Muscle layer of duodenum (tissue), 2 donors: ENCODE measurements around the gene SDR9C7.
"Not testable (repeated sequence)": the region's sequence is repeated elsewhere in the genome, so short reads cannot be mapped to it uniquely, and the experiment has no call there.

Experiments
- H3K27ac ChIP-seq: one replicate; pipeline ENCODE4 v1.7.0; 2013; ENCODE audit warnings: mild to moderate bottlenecking, low read length
- H3K27me3 ChIP-seq: one replicate; pipeline ENCODE4 v1.7.0; 2013; ENCODE audit warnings: low read depth, mild to moderate bottlenecking, control low read depth, low read length
- H3K36me3 ChIP-seq, 2 donors: one replicate each; pipeline ENCODE4 v1.7.0; 2013; ENCODE audit warnings: low read length in 2 of 2, control low read depth in 1 of 2, mild to moderate bottlenecking in 1 of 2; ENCODE audit not compliant: insufficient read depth in 2 of 2, control insufficient read depth in 1 of 2
- H3K4me1 ChIP-seq, 2 donors: one replicate each; pipeline ENCODE4 v1.7.0; 2013; ENCODE audit warnings: low read length in 2 of 2, mild to moderate bottlenecking in 2 of 2, control low read depth in 1 of 2, moderate library complexity in 1 of 2; ENCODE audit not compliant: insufficient read depth in 2 of 2, control insufficient read depth in 1 of 2
- H3K4me3 ChIP-seq, 2 donors: one replicate each; pipeline ENCODE4 v1.7.0; 2013; ENCODE audit warnings: low read length in 2 of 2, low read depth in 1 of 2, mild to moderate bottlenecking in 1 of 2
- H3K9me3 ChIP-seq, 2 donors: one replicate each; pipeline ENCODE4 v1.7.0; 2013; ENCODE audit warnings: low read length in 2 of 2, control low read depth in 1 of 2, mild to moderate bottlenecking in 1 of 2; ENCODE audit not compliant: control insufficient read depth in 1 of 2
- donor health status: healthy.

Gene SDR9C7

DNA sequence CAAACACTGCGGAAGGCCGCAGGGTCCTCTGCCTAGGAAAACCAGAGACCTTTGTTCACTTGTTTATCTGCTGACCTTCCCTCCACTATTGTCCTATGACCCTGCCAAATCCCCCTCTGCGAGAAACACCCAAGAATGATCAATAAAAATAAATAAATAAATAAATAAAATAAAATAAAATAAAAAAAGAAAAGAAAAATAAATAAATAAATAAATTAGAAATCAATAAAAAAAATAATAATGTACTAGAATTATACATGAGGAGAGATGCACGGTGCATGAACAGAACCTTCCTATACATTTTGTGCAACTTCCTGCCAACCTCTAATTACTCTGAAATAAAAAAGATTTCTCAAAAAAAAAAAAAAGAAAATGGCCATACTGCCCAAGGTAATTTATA, 30.9 kb upstream of the SDR9C7 start:
- H3K4me3 ChIP-seq, H3K27ac ChIP-seq, H3K4me1 ChIP-seq, H3K36me3 ChIP-seq, H3K9me3 ChIP-seq, H3K27me3 ChIP-seq: not testable (repeated sequence)

DNA sequence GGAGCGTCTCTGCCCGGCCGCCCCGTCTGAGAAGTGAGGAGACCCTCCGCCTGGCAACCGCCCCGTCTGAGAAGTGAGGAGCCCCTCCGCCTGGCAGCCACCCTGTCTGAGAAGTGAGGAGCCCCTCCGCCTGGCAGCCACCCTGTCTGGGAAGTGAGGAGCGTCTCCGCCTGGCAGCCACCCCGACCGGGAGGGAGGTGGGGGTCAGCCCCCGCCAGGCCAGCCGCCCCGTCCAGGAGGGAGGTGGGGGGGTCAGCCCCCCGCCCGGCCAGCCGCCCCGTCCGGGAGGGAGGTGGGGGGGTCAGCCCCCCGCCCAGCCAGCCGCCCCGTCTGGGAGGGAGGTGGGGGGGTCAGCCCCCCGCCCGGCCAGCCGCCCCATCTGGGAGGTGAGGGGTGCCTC, 29.3 kb upstream of the SDR9C7 start:
- not testable (repeated sequence) for H3K27ac ChIP-seq, H3K27me3 ChIP-seq, H3K9me3 ChIP-seq, H3K36me3 ChIP-seq, H3K4me1 ChIP-seq, H3K4me3 ChIP-seq

DNA sequence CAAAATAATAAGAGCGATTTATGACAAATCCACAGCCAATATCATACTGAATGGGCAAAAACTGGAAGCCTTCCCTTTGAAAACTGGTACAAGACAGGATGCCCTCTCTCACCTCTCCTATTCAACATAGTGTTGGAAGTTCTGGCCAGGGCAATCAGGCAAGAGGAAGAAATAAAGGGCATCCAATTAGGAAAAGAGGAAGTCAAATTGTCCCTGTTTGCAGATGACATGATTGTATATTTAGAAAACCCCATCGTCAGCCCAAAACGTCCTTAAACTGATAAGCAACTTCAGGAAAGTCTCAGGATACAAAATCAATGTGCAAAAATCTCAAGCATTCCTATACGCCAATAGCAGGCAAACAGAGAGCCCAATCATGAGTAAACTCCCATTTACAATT, 28.0 kb upstream of the SDR9C7 start:
- H3K36me3 ChIP-seq, H3K27ac ChIP-seq, H3K4me1 ChIP-seq, H3K27me3 ChIP-seq, H3K4me3 ChIP-seq: not testable (repeated sequence)
- peaks cover 0 to 10% of the 10 kb centered on the region in 2 donors for H3K9me3 ChIP-seq

DNA sequence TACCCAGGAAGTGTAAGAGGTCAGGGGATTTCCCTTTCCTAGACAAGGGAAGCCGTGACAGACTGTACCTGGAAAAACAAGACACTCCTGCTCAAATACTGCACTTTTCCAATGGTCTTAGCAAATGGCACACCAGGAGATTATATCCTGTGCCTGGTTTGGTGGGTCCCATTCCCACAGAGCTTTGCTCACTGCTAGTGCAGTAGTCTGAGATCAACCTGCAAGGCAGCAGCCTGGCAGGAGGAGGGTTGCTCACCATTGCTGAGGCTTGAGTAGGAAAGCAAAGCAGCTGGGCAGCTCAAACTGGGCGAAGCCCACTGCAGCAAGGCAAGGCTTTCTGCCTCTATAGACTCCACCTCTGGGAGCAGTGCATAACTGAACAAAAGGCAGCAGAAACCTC, 24.2 kb upstream of the SDR9C7 start:
- Histone ChIP-seq H3K27ac (no peak overlapping the region), H3K4me1 (no peaks in the 10 kb centered on the region), H3K4me3 (no peak overlapping the region), H3K27me3 (no peaks in the 10 kb centered on the region), H3K36me3 (no peaks in the 10 kb centered on the region), H3K9me3 (peaks cover 0 to 10% of the 10 kb centered on the region in 2 donors)

DNA sequence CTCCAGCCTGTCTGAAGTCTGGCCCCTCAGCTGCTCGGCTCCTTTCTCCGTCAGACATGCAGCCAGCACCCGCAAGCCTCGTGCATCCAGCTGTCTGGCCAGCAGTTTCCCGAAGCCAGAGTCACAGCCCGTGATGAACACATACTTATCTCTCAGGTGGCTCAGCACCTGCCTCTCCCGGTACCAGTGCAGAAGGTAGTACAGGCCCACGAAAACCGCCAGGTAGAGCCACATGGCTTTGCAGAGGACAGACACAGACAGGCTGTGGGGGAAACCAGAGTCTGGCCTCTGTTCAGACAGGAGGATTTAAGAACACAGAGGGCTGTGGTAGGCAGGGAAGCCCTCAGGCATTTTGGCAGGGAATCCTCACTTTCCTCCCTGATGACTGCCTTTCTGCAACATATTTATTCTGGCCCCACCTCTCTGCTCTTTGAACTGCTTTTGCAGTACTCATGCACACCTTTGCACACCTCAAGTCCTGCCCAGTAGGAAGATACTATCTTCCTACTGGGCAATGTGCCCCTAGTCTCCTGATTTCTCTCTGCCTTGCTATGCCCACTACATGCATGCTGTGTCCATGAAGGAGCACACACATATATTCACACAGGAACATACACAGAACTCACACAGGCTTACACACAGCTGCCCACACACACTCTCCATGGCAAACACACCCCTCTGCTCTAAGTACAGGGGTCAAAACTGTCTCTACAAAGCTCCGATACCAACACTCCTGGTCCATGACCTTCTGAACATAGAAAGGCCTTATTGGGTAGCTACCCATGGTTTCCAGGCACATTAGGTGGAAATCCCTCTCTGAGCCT, 23.2 kb upstream of the SDR9C7 start, which contains the start of gene RDH16:
RDH16 (minus strand) TSS at position 380 of the 824 bp plus-strand sequence; CDS start at position 234, 146 bp downstream.
- peaks cover 0 to 10% of the 10 kb centered on the region in 2 donors for H3K9me3 ChIP-seq
- H3K27ac ChIP-seq: no peak within 1 kb of the TSS
- H3K27me3 ChIP-seq: no peaks in the 10 kb centered on the region
- no peaks in the 10 kb centered on the region for H3K36me3 ChIP-seq
- no peaks in the 10 kb centered on the region for H3K4me1 ChIP-seq
- no peak within 1 kb of the TSS for H3K4me3 ChIP-seq

GRCh38 chr12:56955631-56956256, 21.5 kb upstream of the SDR9C7 start:
- H3K4me1 ChIP-seq: no peaks in the 10 kb centered on the region
- no peak overlapping the region for H3K4me3 ChIP-seq
- H3K27ac ChIP-seq: no peak overlapping the region
- no peaks in the 10 kb centered on the region for H3K27me3 ChIP-seq
- no peaks in the 10 kb centered on the region for H3K36me3 ChIP-seq
- H3K9me3 ChIP-seq: peaks cover 0 to 10% of the 10 kb centered on the region in 2 donors

GRCh38 chr12:56954958-56955355, 20.7 kb upstream of the SDR9C7 start:
- Histone ChIP-seq H3K27me3 (no peaks in the 10 kb centered on the region), H3K9me3 (peaks cover 0 to 10% of the 10 kb centered on the region in 2 donors), H3K27ac (no peak overlapping the region), H3K4me1 (no peaks in the 10 kb centered on the region), H3K36me3 (no peaks in the 10 kb centered on the region), H3K4me3 (no peak overlapping the region)

GRCh38 chr12:56954057-56954957, 20.1 kb upstream of the SDR9C7 start:
- no peaks in the 10 kb centered on the region for H3K4me1 ChIP-seq
- H3K27me3 ChIP-seq: no peaks in the 10 kb centered on the region
- H3K4me3 ChIP-seq: no peak overlapping the region
- peaks cover 0 to 10% of the 10 kb centered on the region in 2 donors for H3K9me3 ChIP-seq
- H3K27ac ChIP-seq: no peak overlapping the region
- H3K36me3 ChIP-seq: no peaks in the 10 kb centered on the region

- H3K9me3 ChIP-seq: peaks cover 0 to 6% of the 10 kb centered on the region in 2 donors
- H3K36me3 ChIP-seq: no peaks in the 10 kb centered on the region
- no peak overlapping the region for H3K4me3 ChIP-seq
- H3K27me3 ChIP-seq: no peaks in the 10 kb centered on the region
- no peak overlapping the region for H3K27ac ChIP-seq
- H3K4me1 ChIP-seq: no peaks in the 10 kb centered on the region
Observed at GRCh38 chr12:56953314-56953713, 19.1 kb upstream of the SDR9C7 start.

GRCh38 chr12:56951582-56952339, 17.6 kb upstream of the SDR9C7 start:
- Histone ChIP-seq H3K36me3 (no peaks in the 10 kb centered on the region), H3K9me3 (no peaks in the 10 kb centered on the region), H3K4me3 (no peak overlapping the region), H3K4me1 (no peaks in the 10 kb centered on the region), H3K27ac (no peak overlapping the region), H3K27me3 (no peaks in the 10 kb centered on the region)
